GM18951 (cell line): ENCODE results near the gene PDE7B.
"Not testable (repeated sequence)": the region's sequence is repeated elsewhere in the genome, so short reads cannot be mapped to it uniquely, and the experiment has no call there.

Experiments
- POLR2A ChIP-seq: IDR thresholded peaks from 4 replicates; pipeline ENCODE4 v1.6.1; 2011; ENCODE audit warnings: mild to moderate bottlenecking; ENCODE audit not compliant: insufficient read length, insufficient read depth; ENCODE audit errors: extremely low read depth
- in situ Hi-C: fragments of 300-500 bp; cut with MboI; formaldehyde crosslinking; loops from one replicate; pipeline ENCODE4 v1.12.0; 2022; ENCODE audit warnings: low sequenced_read_pairs, mixed read lengths, inconsistent platforms; ENCODE audit not compliant: unreplicated experiment

PDE7B gene

GRCh38 chr6:136134751-136135150 lies 283.2 kb downstream of the PDE7B start:
- no peak for TF ChIP-seq POLR2A
- in situ Hi-C loops, result no loop called here

- in situ Hi-C loops, result no loop called here
- TF ChIP-seq POLR2A, result no peak
Measured at GRCh38 chr6:136136274-136136673, 284.8 kb downstream of the PDE7B start.

GRCh38 chr6:136137008-136137692 lies 285.6 kb downstream of the PDE7B start:
- in situ Hi-C loops, result no loop called here
- no peak for TF ChIP-seq POLR2A

- in situ Hi-C loops, result no loop called here
- TF ChIP-seq POLR2A, result no peak
Measured at GRCh38 chr6:136137739-136138402, 286.4 kb downstream of the PDE7B start.

- in situ Hi-C loops, result not testable (repeated sequence)
Measured at GRCh38 chr6:136139111-136139510, 287.6 kb downstream of the PDE7B start.

GRCh38 chr6:136144251-136145023 lies 292.9 kb downstream of the PDE7B start:
- TF ChIP-seq POLR2A, result no peak
- in situ Hi-C loops, result no loop called here

GRCh38 chr6:136146130-136146529 lies 294.6 kb downstream of the PDE7B start:
- TF ChIP-seq POLR2A, result no peak
- in situ Hi-C loops, result no loop called here

GRCh38 chr6:136147342-136147741 lies 295.8 kb downstream of the PDE7B start:
- TF ChIP-seq POLR2A, result no peak
- in situ Hi-C loops, result no loop called here

- in situ Hi-C loops, result no loop called here
- TF ChIP-seq POLR2A, result no peak
Measured at GRCh38 chr6:136148051-136148450, 296.6 kb downstream of the PDE7B start.

- no peak for TF ChIP-seq POLR2A
- in situ Hi-C loops, result no loop called here
Measured at GRCh38 chr6:136148523-136148922, 297.0 kb downstream of the PDE7B start.

- no peak for TF ChIP-seq POLR2A
- in situ Hi-C loops, result no loop called here
Measured at GRCh38 chr6:136149311-136149710, 297.8 kb downstream of the PDE7B start.

GRCh38 chr6:136150961-136151360 lies 299.5 kb downstream of the PDE7B start:
- in situ Hi-C loops, result no loop called here
- TF ChIP-seq POLR2A, result no peak

- TF ChIP-seq POLR2A, result no peak
- in situ Hi-C loops, result no loop called here
Measured at GRCh38 chr6:136153707-136154375, 302.3 kb downstream of the PDE7B start.
